SK-N-SH (cell line): ENCODE data around the gene OR8B12. TPM values are rescaled to one million over a fixed set of nuclear protein-coding genes. Genes with fewer than 3 reads are reported as not detected.

Experiments used
- CTCF ChIA-PET: fragments of 300-600, 350-600 bp; formaldehyde crosslinking; extraction: SDS; loops from one replicate; lab custom pipeline; 2021; lab: Yijun Ruan, JAX
- POLR2A ChIA-PET: fragments of 350-600 bp; sonication (Branson Sonifier 250); formaldehyde crosslinking; extraction: SDS; loops from one replicate; lab custom pipeline; 2020; ENCODE audit warnings: antibody characterized with exemption, inconsistent platforms; lab: Yijun Ruan, JAX
- DNase-seq: peaks from one replicate; pipeline ENCODE4 v3.0.0; 2012
- H2AFZ ChIP-seq: fragments of 200-600 bp; sonication (generic); 2 replicates; pipeline ENCODE4 v1.8.1; 2016; ENCODE audit warnings: antibody characterized with exemption, mild to moderate bottlenecking, low read depth
- H3F3A ChIP-seq: fragments of 200-600 bp; sonication (generic); replicated peaks from 2 replicates; pipeline ENCODE3; 2016; ENCODE audit warnings: antibody characterized with exemption, mild to moderate bottlenecking; ENCODE audit not compliant: insufficient read depth
- H3K27ac ChIP-seq, 2 experiments: fragments of 200-500 bp in 1 of 2; fragments of 200-600 bp in 1 of 2; sonication (Bioruptor generic) in 1 of 2; sonication (generic), shearing (Covaris generic) in 1 of 2; 2 replicates each; pipeline versions ENCODE4 v1.5.1 to v1.6.1; 2014 to 2016; ENCODE audit warnings: low read depth in 2 of 2, inconsistent platforms in 1 of 2, low read length in 1 of 2, mild to moderate bottlenecking in 1 of 2, mixed read lengths in 1 of 2
- H3K27me3 ChIP-seq: fragments of 200-600 bp; sonication (generic), shearing (Covaris generic); 2 replicates; pipeline ENCODE4 v1.6.1; 2016; ENCODE audit warnings: mixed run types; ENCODE audit not compliant: insufficient read depth
- H3K36me3 ChIP-seq, 2 experiments: fragments of 200-500 bp in 1 of 2; fragments of 200-600 bp in 1 of 2; sonication (Bioruptor generic) in 1 of 2; sonication (generic) in 1 of 2; replicated peaks in 1 of 2; 2 replicates each; pipeline versions ENCODE3 to v1.5.1; 2014 to 2016; ENCODE audit warnings: low read length in 1 of 2, mild to moderate bottlenecking in 1 of 2; ENCODE audit not compliant: insufficient read depth in 2 of 2, control insufficient read depth in 1 of 2
- H3K4me1 ChIP-seq, 2 experiments: fragments of 200-500 bp in 1 of 2; fragments of 200-600 bp in 1 of 2; sonication (Bioruptor generic) in 1 of 2; sonication (generic), shearing (Covaris generic) in 1 of 2; 2 replicates each; pipeline versions ENCODE4 v1.5.1 to v1.6.1; 2014 to 2016; ENCODE audit warnings: low read depth in 1 of 2, low read length in 1 of 2, mixed run types in 1 of 2; ENCODE audit not compliant: insufficient read depth in 2 of 2, control insufficient read depth in 1 of 2
- H3K4me2 ChIP-seq: fragments of 200-600 bp; sonication (generic), shearing (Covaris generic); 2 replicates; pipeline ENCODE4 v1.6.1; 2017; ENCODE audit warnings: mixed run types
- H3K4me3 ChIP-seq, 2 experiments: fragments of 200-500 bp in 1 of 2; fragments of 200-600 bp in 1 of 2; sonication (Bioruptor generic) in 1 of 2; sonication (generic), shearing (Covaris generic) in 1 of 2; 2 replicates each; pipeline versions ENCODE4 v1.5.1 to v1.8.1; 2014 to 2016; ENCODE audit warnings: low read depth in 2 of 2, inconsistent platforms in 1 of 2, low read length in 1 of 2, mild to moderate bottlenecking in 1 of 2, mixed read lengths in 1 of 2, moderate library complexity in 1 of 2
- H3K79me2 ChIP-seq: fragments of 200-600 bp; sonication (generic); 2 replicates; pipeline ENCODE4 v1.8.1; 2017; ENCODE audit warnings: mild to moderate bottlenecking; ENCODE audit not compliant: insufficient read depth
- H3K9ac ChIP-seq: fragments of 200-600 bp; sonication (generic); 2 replicates; pipeline ENCODE4 v1.6.1; 2017; ENCODE audit warnings: mixed run types
- H3K9me2 ChIP-seq: fragments of 200-600 bp; sonication (generic); 2 replicates; pipeline ENCODE4 v1.6.1; 2017; ENCODE audit warnings: mixed run types
- H3K9me3 ChIP-seq: fragments of 200-600 bp; sonication (generic); 2 replicates; pipeline ENCODE4 v1.6.1; 2017; ENCODE audit warnings: mixed run types, mild to moderate bottlenecking, moderate library complexity
- H4K20me1 ChIP-seq: fragments of 200-600 bp; sonication (generic); 2 replicates; pipeline ENCODE4 v1.6.1; 2017; ENCODE audit warnings: mild to moderate bottlenecking, mixed run types; ENCODE audit not compliant: insufficient read depth
- CHD2 ChIP-seq: fragments of 150-350 bp; IDR thresholded peaks from 2 replicates; pipeline ENCODE4 v1.6.1; 2018; ENCODE audit warnings: low read length; ENCODE audit not compliant: partially characterized antibody
- CTCF ChIP-seq: fragments of 200-600 bp; sonication (generic); IDR thresholded peaks from 2 replicates; pipeline ENCODE4 v1.6.1; 2017; ENCODE audit warnings: antibody characterized with exemption, mild to moderate bottlenecking, moderate library complexity
- FOSL2 ChIP-seq: IDR thresholded peaks from 2 replicates; pipeline ENCODE4 v1.4.0; 2012; ENCODE audit warnings: low read depth, mild to moderate bottlenecking, moderate library complexity, borderline replicate concordance
- GABPA ChIP-seq: IDR thresholded peaks from 2 replicates; pipeline ENCODE4 v1.4.0; 2012; ENCODE audit warnings: low read depth, mild to moderate bottlenecking
- GATA2 ChIP-seq: sonication (generic); formaldehyde crosslinking; IDR thresholded peaks from 2 replicates; pipeline ENCODE4 v1.5.0; 2020; ENCODE audit warnings: mild to moderate bottlenecking, missing genetic modification reagents
- IRF3 ChIP-seq: fragments of 150-350 bp; IDR thresholded peaks from 2 replicates; pipeline ENCODE4 v1.6.1; 2016; ENCODE audit warnings: mild to moderate bottlenecking, low read depth, low read length
- JUND ChIP-seq: IDR thresholded peaks from 2 replicates; pipeline ENCODE4 v1.4.0; 2012
- MAX ChIP-seq: IDR thresholded peaks from 2 replicates; pipeline ENCODE4 v1.4.0; 2012; ENCODE audit warnings: low read depth
- MEF2A ChIP-seq: IDR thresholded peaks from 2 replicates; pipeline ENCODE4 v1.4.0; 2012; ENCODE audit warnings: low read depth, borderline replicate concordance
- NFIC ChIP-seq: IDR thresholded peaks from 2 replicates; pipeline ENCODE4 v1.4.0; 2012; ENCODE audit warnings: borderline replicate concordance
- NRF1 ChIP-seq: IDR thresholded peaks from 2 replicates; pipeline ENCODE4 v1.6.1; 2012; ENCODE audit warnings: low read depth, mild to moderate bottlenecking, low read length
- RAD21 ChIP-seq: IDR thresholded peaks from 2 replicates; pipeline ENCODE4 v1.6.1; 2012; ENCODE audit warnings: mild to moderate bottlenecking, low read length
- SMC3 ChIP-seq: IDR thresholded peaks from 2 replicates; pipeline ENCODE4 v1.6.1; 2012; ENCODE audit warnings: low read depth, low read length, improper control_type of control experiment
- TCF12 ChIP-seq: IDR thresholded peaks from 2 replicates; pipeline ENCODE4 v1.4.0; 2012
- USF1 ChIP-seq: IDR thresholded peaks from 2 replicates; pipeline ENCODE4 v1.4.0; 2012; ENCODE audit warnings: low read depth, borderline replicate concordance
- USF2 ChIP-seq: fragments of 150-350 bp; IDR thresholded peaks from 2 replicates; pipeline ENCODE4 v1.6.1; 2017; ENCODE audit warnings: antibody characterized with exemption, low read length, low read depth, borderline replicate concordance
- YY1 ChIP-seq: IDR thresholded peaks from 2 replicates; pipeline ENCODE4 v1.4.0; 2012; ENCODE audit warnings: low read depth, mild to moderate bottlenecking
- ZBTB33 ChIP-seq: IDR thresholded peaks from 2 replicates; pipeline ENCODE4 v1.4.0; 2012; ENCODE audit warnings: low read depth, borderline replicate concordance
- WGBS: methylation state at CpG from one replicate; pipeline ENCODE4 v1.1.6; 2017; ENCODE audit warnings: low lambda C conversion rate; 5-methylcytosine and 5-hydroxymethylcytosine counted together
- polyA plus RNA-seq, 3 experiments: library from polyadenylated mRNA; depleted of rRNA; stranded (reverse); fragments of >200 nt; gene quantifications; 2 replicates each; pipeline ENCODE4 v1.2.3, GENCODE V29; 2012

The OR8B12 gene
- polyA plus RNA-seq, 1 of the 3 experiments (the other 2 are of a cell fraction), result not detected

GRCh38 chr11:124514131-124514530 is 29.3 kb downstream of the OR8B12 start:
- ChIA-PET CTCF (no interaction called here), POLR2A (no interaction called here)
- no peak for DNase-seq
- no peaks in the 10 kb centered on the region for H3K79me2 ChIP-seq
- no peaks in the 10 kb centered on the region for H3F3A ChIP-seq
- TF ChIP-seq USF2 (no peak), GATA2 (CRISPR knock-in tag) (no peak), TCF12 (no peak), CTCF (no peak), USF1 (no peak), SMC3 (no peak), GABPA (no peak)
- H3K4me3 ChIP-seq, result no peak overlapping the region
- no peak overlapping the region for H3K4me2 ChIP-seq
- no peaks in the 10 kb centered on the region for H3K36me3 ChIP-seq
- H3K27ac ChIP-seq, result no peak overlapping the region
- H3K9ac ChIP-seq, result no peak overlapping the region
- H3K9me2 ChIP-seq, result no peaks in the 10 kb centered on the region
- H3K9me3 ChIP-seq, result no peaks in the 10 kb centered on the region
- no peak overlapping the region for H2AFZ ChIP-seq
- 22% methylated on average over 3 of the region's 3 CpGs for WGBS
- H3K4me1 ChIP-seq, result no peaks in the 10 kb centered on the region
- peaks cover 22% of the 10 kb centered on the region; the same call in 1 of the 2 replicates for H3K27me3 ChIP-seq
- no peaks in the 10 kb centered on the region for H4K20me1 ChIP-seq

- DNase-seq, result no peak
- no peaks in the 10 kb centered on the region for H3K4me1 ChIP-seq
- H2AFZ ChIP-seq, result no peak overlapping the region
- H3K27ac ChIP-seq, result no peak overlapping the region
- H3K79me2 ChIP-seq, result no peaks in the 10 kb centered on the region
- H3K4me2 ChIP-seq, result no peak overlapping the region
- no peak overlapping the region for H3K4me3 ChIP-seq
- no peaks in the 10 kb centered on the region for H3K36me3 ChIP-seq
- CTCF ChIA-PET, result no interaction called here
- POLR2A ChIA-PET, result no interaction called here
- H3K9me3 ChIP-seq, result no peaks in the 10 kb centered on the region
- no peak overlapping the region for H3K9ac ChIP-seq
- H3K9me2 ChIP-seq, result no peaks in the 10 kb centered on the region
- H4K20me1 ChIP-seq, result no peaks in the 10 kb centered on the region
- no peaks in the 10 kb centered on the region for H3F3A ChIP-seq
- H3K27me3 ChIP-seq, result peaks cover 7% of the 10 kb centered on the region; the same call in 1 of the 2 replicates
- TF ChIP-seq CTCF, result no peak
- TF ChIP-seq MEF2A, result no peak
- TF ChIP-seq CHD2, result no peak
- no peak for TF ChIP-seq GATA2 (CRISPR knock-in tag)
- TF ChIP-seq IRF3, result no peak
- TF ChIP-seq USF2, result no peak
- no peak for TF ChIP-seq ZBTB33
- no peak for TF ChIP-seq NFIC
- TF ChIP-seq YY1, result no peak
- TF ChIP-seq MAX, result no peak
- no peak for TF ChIP-seq JUND
- no peak for TF ChIP-seq FOSL2
- no peak for TF ChIP-seq RAD21
- no peak for TF ChIP-seq SMC3
- no peak for TF ChIP-seq NRF1
Measured at GRCh38 chr11:124511745-124512144, 31.7 kb downstream of the OR8B12 start.
